ENCODE data around the gene PDE6H.

Gene PDE6H

DNA sequence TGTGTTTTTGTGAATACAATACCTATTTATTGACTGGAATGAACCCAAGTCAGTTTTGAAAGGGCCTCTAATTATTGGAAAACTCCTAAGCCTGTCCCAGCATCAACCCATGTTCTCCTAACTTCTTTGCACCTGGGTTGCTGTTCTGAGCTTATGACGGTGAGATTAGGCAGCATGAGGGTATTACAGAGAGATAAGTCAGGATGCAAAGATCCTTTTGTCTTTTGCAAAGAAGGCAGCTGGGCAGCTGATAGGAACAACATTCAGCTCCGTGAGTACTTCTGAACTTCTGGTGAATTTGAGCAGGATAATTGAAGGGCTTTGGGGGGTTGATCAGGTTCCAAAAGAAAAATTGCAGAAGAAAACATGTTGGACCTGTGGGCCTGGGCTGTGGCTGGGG, at the start of gene PDE6H:
PDE6H (plus strand) TSS at position 227 of the 400 bp plus-strand sequence. CDS start 4,971 bp downstream, outside the sequence.
- no peak for DNase-seq (ENCODE audit: low spot score)

- no peak for DNase-seq (ENCODE audit: low spot score)
These were observed 48.9 kb upstream of the PDE6H start for GRCh38 chr12:14923944-14924343.

GRCh38 chr12:14924541-14924940, 48.3 kb upstream of the PDE6H start:
- no peak for DNase-seq (ENCODE audit: low spot score)

GRCh38 chr12:14927267-14927666, 45.6 kb upstream of the PDE6H start:
- DNase-seq (ENCODE audit: low spot score), result no peak

DNA sequence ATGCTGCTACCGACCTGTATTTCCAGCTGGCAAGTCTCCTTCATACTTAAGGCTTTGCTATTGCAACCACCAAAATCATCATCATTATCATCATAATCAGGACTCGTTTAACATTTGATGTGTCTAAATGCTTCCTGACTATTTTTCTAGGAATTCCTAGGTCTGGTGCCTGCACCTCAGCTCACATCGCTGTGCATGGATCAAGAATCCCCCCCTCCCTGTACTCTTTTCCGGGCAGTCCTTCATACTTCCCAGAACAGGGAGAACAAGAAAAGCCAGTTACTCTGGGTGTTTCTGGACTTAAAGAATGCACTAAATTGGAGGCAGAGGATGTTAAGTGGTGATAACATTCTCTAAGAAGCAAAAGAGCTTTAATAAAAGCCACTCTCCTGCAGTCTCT, 43.9 kb upstream of the PDE6H start:
- no peak for DNase-seq (ENCODE audit: low spot score)

- DNase-seq (ENCODE audit: low spot score), result no peak
These were observed 42.5 kb upstream of the PDE6H start for GRCh38 chr12:14930299-14930698.

- no peak for DNase-seq (ENCODE audit: low spot score)
These were observed 41.5 kb upstream of the PDE6H start for GRCh38 chr12:14931359-14931758.

DNA sequence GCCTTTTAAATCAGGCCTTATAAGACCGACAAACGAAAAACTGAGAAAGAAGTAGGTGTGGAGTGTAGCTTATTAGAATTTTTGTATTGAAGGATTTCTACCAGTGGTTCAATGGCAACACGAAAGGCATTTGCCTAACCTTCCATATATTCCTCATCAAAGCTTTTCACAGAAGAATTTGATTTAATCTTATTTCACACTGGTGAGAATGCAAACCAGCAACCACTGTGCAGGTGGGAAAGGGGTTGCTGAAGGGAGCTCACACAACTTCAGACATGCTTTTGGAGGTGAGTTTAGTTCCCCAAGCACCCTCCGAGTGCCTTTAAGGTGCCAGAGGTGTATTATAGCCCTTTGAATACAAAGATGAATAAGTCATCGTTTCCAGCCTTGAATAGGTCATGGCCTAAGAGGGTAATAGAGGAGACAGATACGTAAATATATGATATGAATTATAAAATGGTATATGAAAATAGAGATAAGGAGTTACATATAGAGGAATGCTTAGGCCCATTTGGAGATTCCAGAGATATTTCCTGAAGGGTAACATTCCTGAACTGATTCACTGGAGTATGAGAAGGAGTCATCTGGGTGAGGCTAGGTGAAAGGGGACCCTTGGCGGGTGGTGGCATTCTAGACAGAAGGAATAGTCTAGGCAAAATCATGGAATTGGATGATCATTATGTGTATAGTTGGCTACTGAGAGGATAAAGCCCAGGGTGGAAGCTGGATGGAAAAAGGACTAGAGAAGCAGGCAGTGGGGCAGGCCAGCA, 40.9 kb upstream of the PDE6H start:
- no peak for DNase-seq (ENCODE audit: low spot score)

GRCh38 chr12:14934511-14934910, 38.3 kb upstream of the PDE6H start:
- DNase-seq (ENCODE audit: low spot score), result no peak

DNA sequence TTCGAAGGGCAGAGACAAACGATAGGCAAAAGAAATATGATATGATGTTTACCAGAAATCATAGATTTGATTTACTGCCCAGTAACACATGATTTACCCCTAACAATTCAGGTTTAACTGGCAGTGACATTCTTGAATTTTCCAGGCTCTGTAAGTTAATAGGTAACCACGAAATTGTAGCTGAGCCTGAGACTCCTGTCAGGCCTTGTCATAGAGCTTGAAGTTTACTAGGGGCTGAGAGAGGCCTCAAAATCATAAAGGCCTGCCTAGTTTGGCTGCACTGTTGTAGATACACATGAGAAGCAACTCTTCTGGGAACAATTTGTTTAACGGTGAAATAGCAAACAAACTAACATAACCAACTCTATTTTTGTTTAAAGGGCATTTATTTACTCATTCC, 37.8 kb upstream of the PDE6H start:
- DNase-seq (ENCODE audit: low spot score), result no peak

DNA sequence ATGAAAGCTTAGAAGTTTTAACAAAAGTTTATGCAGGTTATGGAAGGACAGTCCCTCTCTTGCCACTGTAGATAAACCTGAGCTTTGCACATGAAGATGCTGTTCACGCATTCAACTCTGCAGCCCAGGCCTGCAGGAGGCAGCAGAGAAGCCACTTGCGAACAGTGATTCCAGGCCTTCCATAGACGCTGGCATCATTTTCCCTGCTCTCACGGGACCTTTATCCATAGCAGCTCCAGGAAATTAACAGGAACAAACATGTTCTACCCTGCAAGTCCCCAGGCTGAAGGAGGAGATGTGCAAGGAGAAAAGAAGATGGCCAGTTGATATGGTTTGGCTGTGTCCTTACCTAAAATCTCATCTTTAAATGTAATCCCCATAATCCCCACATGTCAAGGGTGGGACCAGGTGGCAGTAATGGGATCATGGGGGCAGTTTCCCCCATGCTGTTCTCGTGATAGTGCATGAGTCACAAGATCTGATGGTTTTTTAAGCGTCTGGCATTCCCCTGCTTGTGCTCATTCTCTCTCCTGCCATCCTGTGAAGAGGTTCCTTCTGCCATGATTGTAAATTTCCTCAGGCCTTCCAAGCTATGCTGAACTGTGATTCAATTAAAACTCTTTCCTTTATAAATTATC, 36.5 kb upstream of the PDE6H start:
- no peak for DNase-seq (ENCODE audit: low spot score)

DNA sequence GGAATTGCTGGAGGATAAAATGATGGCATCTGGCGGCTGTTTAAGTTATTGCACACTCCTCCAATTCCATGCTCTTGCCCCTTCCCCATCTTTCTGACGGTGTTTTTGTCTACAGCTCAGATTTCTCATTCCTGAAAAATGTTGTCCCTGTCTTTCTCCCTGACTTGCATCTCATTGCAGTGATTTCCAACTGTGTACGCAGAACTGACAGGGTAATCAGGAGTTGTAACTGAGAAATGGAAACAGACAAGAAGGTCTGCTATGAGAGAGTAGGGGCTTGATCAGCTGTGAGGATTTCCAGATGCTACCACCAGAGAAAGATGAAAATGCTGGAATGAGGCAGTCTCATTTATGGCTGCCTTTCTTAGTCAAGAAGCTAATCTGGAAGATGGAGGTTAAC, 35.8 kb upstream of the PDE6H start:
- no peak for DNase-seq (ENCODE audit: low spot score)

DNA sequence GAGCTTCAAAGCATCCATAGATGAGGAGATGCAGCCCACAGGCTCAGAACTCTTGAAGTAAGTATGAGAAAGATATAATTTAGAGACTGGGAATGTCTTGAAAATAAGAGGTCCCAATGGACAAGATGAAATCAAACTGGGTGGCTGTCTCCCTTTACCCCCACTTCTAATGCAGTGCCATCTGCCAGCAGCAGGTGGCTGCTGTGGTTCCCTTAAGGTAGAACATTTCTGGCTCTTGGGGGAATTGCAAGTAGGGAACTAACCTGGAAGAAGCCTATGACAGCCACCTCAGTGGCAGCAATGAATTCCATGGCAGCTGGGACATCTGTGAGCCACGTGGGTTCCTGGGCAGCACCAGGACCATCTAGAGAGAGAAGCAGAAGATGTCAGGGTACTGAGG, 35.2 kb upstream of the PDE6H start:
- DNase-seq (ENCODE audit: low spot score), result no peak

DNA sequence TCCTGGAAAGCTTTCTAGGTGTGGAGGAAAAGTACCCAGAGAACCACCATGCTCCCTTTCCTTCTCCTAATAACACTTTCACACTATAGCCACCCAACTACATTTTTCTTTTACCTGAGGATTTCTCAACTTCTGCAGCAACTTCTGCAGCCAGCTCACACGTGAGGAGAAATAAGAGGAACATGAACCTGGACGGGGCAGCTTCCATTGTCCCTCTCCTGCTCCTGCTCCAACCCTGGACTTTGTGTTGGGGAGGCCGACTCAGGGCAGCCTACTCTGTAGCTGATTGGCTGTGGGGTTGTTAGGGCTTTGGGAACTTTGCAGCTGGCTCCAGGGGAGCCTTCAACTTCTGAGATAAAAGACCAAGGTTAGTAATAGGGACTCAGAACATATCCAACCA, 34.5 kb upstream of the PDE6H start, which contains the start of gene ERP27:
ERP27 (minus strand) TSS at position 237 of the 400 bp plus-strand sequence; CDS start at position 208, 29 bp downstream.
- no peak for DNase-seq (ENCODE audit: low spot score)

- DNase-seq (ENCODE audit: low spot score), result no peak
These were observed 31.5 kb upstream of the PDE6H start for GRCh38 chr12:14941369-14941768.

DNA sequence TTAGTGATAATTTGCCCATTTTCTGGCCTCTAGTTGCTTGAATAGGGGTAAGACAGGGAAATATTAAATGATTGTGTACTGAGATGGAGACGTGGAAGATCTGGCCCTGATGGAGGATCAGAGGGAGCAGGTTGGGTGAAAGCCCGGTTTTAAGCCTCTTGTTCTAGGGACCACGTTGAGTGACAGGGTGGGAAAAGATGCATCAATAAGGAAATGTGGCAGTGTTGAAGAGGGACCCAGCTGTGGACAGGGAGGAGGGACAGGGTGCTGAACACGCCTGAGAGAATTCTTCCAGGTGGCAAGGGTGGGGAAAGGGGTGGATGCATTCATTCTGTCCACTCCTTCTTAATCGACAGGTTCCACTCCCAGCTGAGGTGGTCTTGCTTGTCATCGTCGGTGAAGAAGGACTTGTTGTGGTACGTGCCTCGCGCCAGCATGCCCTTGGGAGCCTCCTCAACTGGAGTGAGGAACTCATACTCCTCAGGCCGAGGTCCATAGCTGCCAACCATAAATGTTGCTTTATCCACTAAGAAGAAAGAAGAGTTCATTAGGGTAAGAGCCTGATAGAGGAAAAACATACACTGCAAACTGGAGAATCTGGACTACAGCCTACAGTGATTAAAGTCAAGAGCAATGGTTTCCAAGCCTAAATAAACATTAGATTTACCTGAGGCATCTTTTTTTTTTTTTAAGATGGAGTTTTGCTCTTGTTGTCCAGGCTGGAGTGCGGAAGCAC, 30.5 kb upstream of the PDE6H start:
- DNase-seq (ENCODE audit: low spot score), result no peak

- no peak for DNase-seq (ENCODE audit: low spot score)
These were observed 26.7 kb upstream of the PDE6H start for GRCh38 chr12:14946162-14946561.

GRCh38 chr12:14946861-14947260, 26.0 kb upstream of the PDE6H start:
- no peak for DNase-seq (ENCODE audit: low spot score)

GRCh38 chr12:14948672-14949071, 24.2 kb upstream of the PDE6H start:
- DNase-seq (ENCODE audit: low spot score), result peak; percentile 90

DNA sequence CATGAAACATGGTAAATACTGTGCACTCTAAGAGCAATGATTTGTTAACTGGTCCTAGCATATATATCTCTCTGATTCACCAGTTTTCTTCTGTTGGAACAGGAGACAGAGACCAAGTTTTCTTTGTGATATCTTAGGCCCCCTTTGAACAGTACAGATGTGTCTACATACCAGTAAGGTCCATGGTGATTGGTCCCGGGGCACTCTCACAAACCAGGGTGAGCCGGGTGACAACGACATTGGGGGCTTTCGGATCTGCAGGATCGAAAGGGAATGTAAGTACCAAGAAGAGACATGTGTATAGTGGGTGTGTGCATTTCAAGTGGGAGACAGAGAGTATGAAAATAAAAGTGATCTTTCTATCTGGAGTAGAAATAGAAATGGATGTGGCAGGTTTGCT, 23.2 kb upstream of the PDE6H start:
- no peak for DNase-seq (ENCODE audit: low spot score)

GRCh38 chr12:14950421-14950820, 22.4 kb upstream of the PDE6H start:
- DNase-seq (ENCODE audit: low spot score), result no peak

DNA sequence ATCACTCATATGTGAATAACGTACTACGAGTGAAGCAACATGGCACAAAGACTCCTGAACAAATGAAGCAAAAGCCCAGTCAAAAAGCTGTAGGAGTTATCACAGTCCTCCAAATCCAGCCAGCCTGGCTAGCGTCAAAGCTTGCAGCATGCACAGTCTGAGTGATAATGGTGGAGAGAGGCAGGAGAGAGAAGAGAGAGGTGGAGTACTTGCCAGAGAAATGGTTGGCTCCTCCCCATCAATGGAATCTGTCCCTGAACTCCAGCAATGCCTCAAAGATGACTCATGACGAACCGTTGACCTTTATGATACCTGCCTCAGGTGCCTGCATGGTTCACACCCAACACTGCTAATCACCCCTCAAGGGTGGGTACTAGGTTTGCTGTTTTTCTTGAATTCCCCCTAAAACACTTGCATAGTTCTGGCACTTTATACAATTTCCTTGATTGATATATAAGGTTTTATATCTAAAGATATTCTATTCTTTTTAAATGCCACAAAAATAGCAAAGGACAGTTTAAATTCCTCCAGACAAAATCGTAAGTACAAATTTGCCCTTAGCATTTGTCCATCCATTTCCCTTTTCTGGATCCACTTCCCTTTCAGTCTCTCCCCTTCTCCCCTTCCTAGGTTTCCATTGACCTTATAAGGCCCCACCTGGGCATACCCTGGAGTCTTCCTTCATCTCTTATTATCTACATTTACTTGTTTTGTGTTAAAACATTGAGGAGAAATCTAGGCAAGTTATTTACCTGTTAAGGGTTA, 21.7 kb upstream of the PDE6H start:
- no peak for DNase-seq (ENCODE audit: low spot score)

Measured in activated CD4-positive, alpha-beta T cell treated with anti-CD3 and anti-CD28 coated beads, Interleukin-2, Interleukin-4, amounts not matched to agents 100 ng/mL and 50 ng/mL, durations not matched to agents 16 hours and 8 hours (primary cell).